Esophagus mucosa (tissue), 1 donor: ENCODE data around the gene SLC1A4. TPM values are rescaled to one million over a fixed set of nuclear protein-coding genes. Genes with fewer than 3 reads are reported as not detected.
"Not testable (repeated sequence)": the region's sequence is repeated elsewhere in the genome, so short reads cannot be mapped to it uniquely, and the experiment has no call there.

Experiments
- ATAC-seq: fragments of 200-7000 bp; cut with Tn5 transposase; one replicate; pipeline ENCODE4 v1.9.1; 2020
- total RNA-seq: library from RNA; stranded (reverse); gene quantifications from one replicate; pipeline ENCODE4 v1.2.4, GENCODE V29; 2023
- donor health status: DM: yes; HTN: yes; CAD: no.

Gene SLC1A4
- total RNA-seq, 1 donor from 2014 or later: 12.6 TPM

GRCh38 chr2:65027616-65028244 is 38.5 kb downstream of the SLC1A4 start:
- no peak for ATAC-seq

GRCh38 chr2:65030476-65031332 is 41.5 kb downstream of the SLC1A4 start:
- ATAC-seq: peak; percentile 18

- ATAC-seq: peak; percentile 46
These were observed 42.3 kb downstream of the SLC1A4 start for GRCh38 chr2:65031341-65032018.

GRCh38 chr2:65032019-65032975 is 43.1 kb downstream of the SLC1A4 start:
- ATAC-seq: no peak

GRCh38 chr2:65033178-65033577 is 44.0 kb downstream of the SLC1A4 start:
- ATAC-seq: no peak

GRCh38 chr2:65033667-65034066 is 44.5 kb downstream of the SLC1A4 start:
- ATAC-seq: not testable (repeated sequence)

GRCh38 chr2:65035351-65035943 is 46.2 kb downstream of the SLC1A4 start:
- no peak for ATAC-seq

GRCh38 chr2:65037178-65037577 is 48.0 kb downstream of the SLC1A4 start:
- no peak for ATAC-seq

DNA sequence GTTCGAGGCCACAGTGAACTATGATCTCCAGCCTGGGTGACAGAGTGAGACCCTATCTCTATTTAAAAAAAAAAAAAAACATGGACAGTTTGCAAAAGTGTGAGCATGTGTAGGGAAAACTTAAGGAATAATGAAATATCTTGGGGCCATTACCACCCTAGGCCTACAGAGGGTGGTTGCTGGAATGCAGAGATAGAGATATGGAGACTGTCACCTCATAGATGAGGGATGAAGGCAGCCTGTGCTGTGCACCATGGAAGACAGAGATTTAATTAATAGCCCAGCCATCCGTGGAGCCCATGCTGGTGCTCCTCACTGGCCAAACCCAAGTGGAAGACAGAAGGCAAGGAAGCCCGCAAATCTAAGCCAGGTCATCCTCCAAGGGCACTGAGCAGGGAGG is 50.4 kb downstream of the SLC1A4 start:
- ATAC-seq: no peak

GRCh38 chr2:65040400-65041261 is 51.4 kb downstream of the SLC1A4 start:
- ATAC-seq: peak; percentile 97

GRCh38 chr2:65043001-65043400 is 53.8 kb downstream of the SLC1A4 start:
- no peak for ATAC-seq

GRCh38 chr2:65044097-65044735 is 55.0 kb downstream of the SLC1A4 start:
- no peak for ATAC-seq

GRCh38 chr2:65045651-65046050 is 56.5 kb downstream of the SLC1A4 start:
- no peak for ATAC-seq

DNA sequence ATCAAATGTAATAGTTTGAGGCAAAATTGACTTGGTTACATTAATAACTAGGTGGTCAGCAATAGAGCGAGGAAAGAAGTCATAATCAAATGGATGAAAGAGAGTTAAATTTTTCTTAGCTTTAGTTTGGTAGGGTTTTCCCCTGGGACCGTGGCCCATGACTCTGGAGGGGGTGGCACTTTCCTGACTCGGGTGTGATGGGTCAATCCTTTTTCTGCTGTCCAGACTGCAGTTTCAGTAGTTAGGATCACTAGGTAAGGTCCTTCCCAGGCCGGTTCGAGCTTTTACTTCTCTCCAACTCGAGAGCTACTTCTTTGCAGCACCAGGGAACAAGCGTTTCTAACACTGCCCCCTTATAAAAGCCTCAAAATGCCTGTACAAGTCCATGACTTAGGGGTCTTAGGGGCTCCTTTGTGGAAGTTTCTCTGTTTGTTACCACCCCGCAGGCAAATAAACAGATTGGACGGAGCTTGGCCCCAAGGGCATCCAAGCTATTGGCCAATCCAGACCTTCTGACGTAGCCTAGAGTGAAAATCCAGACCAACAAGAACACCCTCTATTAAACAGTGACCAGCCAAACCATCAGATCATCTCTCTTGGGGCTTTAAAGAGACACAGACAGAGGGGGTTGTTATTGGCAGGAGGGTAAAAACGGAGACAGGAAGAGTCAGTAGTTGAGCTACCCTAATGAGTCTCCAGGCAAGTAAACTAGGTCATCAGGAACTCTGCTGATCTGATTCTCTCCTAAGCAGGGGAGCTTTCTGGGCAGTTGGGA is 57.6 kb downstream of the SLC1A4 start:
- ATAC-seq: no peak

DNA sequence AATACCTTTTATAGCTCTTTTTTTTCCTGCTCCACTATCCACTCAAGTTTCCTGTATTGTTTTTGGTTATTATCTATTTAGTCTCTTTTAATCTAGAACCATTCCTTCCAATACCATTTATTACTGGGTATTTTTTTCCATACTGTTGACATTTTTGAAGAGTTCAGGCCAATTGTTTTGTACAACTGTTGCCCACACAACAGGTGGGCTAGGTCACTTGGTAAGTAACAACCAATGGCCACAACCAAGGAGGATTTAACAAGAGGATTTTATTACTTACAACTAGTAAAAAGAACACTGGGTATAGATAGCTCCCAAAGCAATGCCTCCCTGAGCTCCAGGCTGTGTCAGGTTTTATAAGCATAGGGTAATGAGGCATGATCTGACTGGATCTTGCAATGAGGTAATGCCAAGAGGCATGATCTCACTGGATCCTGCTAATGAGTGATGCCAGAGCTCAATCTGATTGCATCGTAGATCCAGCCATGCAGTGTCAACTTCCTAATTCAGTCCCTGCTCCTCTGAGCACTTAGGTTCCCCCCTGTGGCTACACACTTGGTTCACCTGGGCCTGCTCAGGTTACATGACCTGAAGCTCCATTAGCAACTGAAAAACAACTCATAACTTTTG is 59.9 kb downstream of the SLC1A4 start:
- peak; percentile 43 for ATAC-seq

GRCh38 chr2:65050931-65051330 is 61.7 kb downstream of the SLC1A4 start:
- no peak for ATAC-seq

- ATAC-seq: no peak
These were observed 64.0 kb downstream of the SLC1A4 start for GRCh38 chr2:65053199-65053598.

DNA sequence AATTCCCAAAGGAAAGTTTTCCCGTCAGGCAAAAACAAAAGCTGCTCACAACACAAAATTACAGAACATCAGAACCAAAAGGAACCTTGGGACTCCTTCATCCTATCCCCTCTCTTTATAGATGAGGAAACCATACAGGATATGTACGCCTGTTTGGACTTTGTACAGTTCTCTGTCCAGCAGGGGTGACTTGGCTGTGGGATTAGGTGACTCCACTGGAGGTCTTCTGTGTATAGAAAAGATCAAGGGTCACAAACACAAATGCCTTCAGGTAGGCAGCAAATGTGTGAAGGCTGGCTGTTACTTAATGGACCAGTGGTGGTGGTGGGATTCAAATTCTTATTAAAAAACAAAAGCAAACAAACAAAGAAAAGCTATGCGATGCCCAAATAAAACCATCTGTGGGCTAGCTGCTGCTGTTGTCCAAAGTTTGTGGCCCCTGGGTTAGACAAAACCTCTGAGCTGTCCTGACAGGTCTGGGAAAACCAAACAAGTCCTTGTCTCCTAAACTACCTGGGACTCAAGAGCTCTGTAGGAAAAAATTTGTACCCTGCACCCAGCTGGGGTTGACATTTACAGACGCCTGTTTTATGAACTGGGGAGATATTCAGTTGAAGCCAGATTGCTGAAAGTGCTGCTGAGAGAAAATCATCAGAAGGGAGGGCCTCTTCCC is 65.7 kb downstream of the SLC1A4 start:
- ATAC-seq: no peak
